ENCODE results near the gene LETM1. TPM values are rescaled to one million over a fixed set of nuclear protein-coding genes. Genes with fewer than 3 reads are reported as not detected.

Gene LETM1
- total and polyA plus RNA-seq, 2 of the 13 experiments (the other 11 are each of a cell fraction or from before 2014, with no cell fraction given): 9.7 to 41.6 TPM

DNA sequence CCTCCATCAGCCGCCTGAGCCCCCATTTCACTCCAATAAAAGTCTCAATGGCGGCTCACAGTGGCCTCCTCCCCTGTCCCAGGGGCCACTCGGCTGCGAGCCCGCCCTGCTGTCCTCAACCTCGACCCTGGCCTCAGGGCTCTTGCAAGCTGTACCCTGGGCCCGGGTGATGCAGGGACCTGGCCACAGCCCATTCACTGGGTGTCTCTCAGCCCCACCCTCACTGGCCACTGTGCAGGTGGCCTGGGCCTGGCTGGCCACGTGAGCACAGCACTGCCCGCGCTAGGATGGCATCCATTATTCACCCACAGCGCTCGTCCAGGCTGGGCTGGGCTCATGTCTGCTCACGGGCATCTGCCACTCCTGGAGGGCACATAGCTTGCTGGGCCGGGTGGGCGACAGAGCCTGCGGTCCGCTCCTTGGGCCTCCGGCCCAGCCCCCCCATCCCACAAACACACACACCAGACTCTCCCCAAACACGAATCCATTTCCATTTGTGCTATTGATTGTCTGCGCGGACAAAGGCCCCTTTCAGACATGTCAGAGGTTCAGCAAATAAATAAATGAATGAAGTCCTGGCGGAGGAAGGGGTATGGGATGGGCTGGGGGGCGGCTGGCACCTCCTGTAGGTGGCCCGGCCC is 79.3 kb downstream of the LETM1 start (continued):
- TF ChIP-seq, protein P1, sequence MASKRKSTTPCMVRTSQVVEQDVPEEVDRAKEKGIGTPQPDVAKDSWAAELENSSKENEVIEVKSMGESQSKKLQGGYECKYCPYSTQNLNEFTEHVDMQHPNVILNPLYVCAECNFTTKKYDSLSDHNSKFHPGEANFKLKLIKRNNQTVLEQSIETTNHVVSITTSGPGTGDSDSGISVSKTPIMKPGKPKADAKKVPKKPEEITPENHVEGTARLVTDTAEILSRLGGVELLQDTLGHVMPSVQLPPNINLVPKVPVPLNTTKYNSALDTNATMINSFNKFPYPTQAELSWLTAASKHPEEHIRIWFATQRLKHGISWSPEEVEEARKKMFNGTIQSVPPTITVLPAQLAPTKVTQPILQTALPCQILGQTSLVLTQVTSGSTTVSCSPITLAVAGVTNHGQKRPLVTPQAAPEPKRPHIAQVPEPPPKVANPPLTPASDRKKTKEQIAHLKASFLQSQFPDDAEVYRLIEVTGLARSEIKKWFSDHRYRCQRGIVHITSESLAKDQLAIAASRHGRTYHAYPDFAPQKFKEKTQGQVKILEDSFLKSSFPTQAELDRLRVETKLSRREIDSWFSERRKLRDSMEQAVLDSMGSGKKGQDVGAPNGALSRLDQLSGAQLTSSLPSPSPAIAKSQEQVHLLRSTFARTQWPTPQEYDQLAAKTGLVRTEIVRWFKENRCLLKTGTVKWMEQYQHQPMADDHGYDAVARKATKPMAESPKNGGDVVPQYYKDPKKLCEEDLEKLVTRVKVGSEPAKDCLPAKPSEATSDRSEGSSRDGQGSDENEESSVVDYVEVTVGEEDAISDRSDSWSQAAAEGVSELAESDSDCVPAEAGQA (IDR thresholded peaks at IDR 0.05; ENCODE audit: low read depth): 0 out of 2 replicates have a peak, but pooled peaks have one; percentile 14
- TF ChIP-seq, protein P1 (CRISPR knock-in tag; IDR thresholded peaks at IDR 0.05; ENCODE audit: borderline replicate concordance): no peak
- TF ChIP-seq, protein P2, sequence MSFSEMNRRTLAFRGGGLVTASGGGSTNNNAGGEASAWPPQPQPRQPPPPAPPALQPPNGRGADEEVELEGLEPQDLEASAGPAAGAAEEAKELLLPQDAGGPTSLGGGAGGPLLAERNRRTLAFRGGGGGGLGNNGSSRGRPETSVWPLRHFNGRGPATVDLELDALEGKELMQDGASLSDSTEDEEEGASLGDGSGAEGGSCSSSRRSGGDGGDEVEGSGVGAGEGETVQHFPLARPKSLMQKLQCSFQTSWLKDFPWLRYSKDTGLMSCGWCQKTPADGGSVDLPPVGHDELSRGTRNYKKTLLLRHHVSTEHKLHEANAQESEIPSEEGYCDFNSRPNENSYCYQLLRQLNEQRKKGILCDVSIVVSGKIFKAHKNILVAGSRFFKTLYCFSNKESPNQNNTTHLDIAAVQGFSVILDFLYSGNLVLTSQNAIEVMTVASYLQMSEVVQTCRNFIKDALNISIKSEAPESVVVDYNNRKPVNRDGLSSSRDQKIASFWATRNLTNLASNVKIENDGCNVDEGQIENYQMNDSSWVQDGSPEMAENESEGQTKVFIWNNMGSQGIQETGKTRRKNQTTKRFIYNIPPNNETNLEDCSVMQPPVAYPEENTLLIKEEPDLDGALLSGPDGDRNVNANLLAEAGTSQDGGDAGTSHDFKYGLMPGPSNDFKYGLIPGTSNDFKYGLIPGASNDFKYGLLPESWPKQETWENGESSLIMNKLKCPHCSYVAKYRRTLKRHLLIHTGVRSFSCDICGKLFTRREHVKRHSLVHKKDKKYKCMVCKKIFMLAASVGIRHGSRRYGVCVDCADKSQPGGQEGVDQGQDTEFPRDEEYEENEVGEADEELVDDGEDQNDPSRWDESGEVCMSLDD (CRISPR knock-in tag; IDR thresholded peaks at IDR 0.05; ENCODE audit: borderline replicate concordance): peak; percentile 75; the same call in 1 of the 2 replicates
- TF ChIP-seq ZSCAN9 (CRISPR knock-in tag; IDR thresholded peaks at IDR 0.05; ENCODE audit: borderline replicate concordance) (peak; percentile 59; the same call in 1 of the 2 replicates), ZNF616 (CRISPR knock-in tag; IDR thresholded peaks at IDR 0.05; ENCODE audit: low read depth) (peak; percentile 61; the same call in 1 of the 2 replicates), ZSCAN12 (CRISPR knock-in tag; IDR thresholded peaks at IDR 0.05) (no peak), ZNF232 (CRISPR knock-in tag; IDR thresholded peaks at IDR 0.05; ENCODE audit: borderline replicate concordance) (peak; percentile 21; the same call in 1 of the 2 replicates), MBD4 (IDR thresholded peaks at IDR 0.05; ENCODE audit: borderline replicate concordance, low read length) (no peak), KDM3A (CRISPR knock-in tag; IDR thresholded peaks at IDR 0.05; ENCODE audit: low read depth) (0 out of 2 replicates have a peak, but pooled peaks have one; percentile 42), NFIB (CRISPR knock-in tag; IDR thresholded peaks at IDR 0.05; ENCODE audit: borderline replicate concordance) (0 out of 2 replicates have a peak, but pooled peaks have one; percentile 17), SP140L (CRISPR knock-in tag; IDR thresholded peaks at IDR 0.05; ENCODE audit: borderline replicate concordance) (no peak)
- TF ChIP-seq, protein P3, sequence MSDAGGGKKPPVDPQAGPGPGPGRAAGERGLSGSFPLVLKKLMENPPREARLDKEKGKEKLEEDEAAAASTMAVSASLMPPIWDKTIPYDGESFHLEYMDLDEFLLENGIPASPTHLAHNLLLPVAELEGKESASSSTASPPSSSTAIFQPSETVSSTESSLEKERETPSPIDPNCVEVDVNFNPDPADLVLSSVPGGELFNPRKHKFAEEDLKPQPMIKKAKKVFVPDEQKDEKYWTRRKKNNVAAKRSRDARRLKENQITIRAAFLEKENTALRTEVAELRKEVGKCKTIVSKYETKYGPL (CRISPR knock-in tag; IDR thresholded peaks at IDR 0.05): 0 out of 2 replicates have a peak, but pooled peaks have one; percentile 43
- TF ChIP-seq, protein P4, sequence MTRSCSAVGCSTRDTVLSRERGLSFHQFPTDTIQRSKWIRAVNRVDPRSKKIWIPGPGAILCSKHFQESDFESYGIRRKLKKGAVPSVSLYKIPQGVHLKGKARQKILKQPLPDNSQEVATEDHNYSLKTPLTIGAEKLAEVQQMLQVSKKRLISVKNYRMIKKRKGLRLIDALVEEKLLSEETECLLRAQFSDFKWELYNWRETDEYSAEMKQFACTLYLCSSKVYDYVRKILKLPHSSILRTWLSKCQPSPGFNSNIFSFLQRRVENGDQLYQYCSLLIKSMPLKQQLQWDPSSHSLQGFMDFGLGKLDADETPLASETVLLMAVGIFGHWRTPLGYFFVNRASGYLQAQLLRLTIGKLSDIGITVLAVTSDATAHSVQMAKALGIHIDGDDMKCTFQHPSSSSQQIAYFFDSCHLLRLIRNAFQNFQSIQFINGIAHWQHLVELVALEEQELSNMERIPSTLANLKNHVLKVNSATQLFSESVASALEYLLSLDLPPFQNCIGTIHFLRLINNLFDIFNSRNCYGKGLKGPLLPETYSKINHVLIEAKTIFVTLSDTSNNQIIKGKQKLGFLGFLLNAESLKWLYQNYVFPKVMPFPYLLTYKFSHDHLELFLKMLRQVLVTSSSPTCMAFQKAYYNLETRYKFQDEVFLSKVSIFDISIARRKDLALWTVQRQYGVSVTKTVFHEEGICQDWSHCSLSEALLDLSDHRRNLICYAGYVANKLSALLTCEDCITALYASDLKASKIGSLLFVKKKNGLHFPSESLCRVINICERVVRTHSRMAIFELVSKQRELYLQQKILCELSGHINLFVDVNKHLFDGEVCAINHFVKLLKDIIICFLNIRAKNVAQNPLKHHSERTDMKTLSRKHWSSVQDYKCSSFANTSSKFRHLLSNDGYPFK (CRISPR knock-in tag; IDR thresholded peaks at IDR 0.05; ENCODE audit: borderline replicate concordance): peak; percentile 57; the same call in 1 of the 2 replicates
- TF ChIP-seq, protein P5, sequence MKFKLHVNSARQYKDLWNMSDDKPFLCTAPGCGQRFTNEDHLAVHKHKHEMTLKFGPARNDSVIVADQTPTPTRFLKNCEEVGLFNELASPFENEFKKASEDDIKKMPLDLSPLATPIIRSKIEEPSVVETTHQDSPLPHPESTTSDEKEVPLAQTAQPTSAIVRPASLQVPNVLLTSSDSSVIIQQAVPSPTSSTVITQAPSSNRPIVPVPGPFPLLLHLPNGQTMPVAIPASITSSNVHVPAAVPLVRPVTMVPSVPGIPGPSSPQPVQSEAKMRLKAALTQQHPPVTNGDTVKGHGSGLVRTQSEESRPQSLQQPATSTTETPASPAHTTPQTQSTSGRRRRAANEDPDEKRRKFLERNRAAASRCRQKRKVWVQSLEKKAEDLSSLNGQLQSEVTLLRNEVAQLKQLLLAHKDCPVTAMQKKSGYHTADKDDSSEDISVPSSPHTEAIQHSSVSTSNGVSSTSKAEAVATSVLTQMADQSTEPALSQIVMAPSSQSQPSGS (CRISPR knock-in tag; IDR thresholded peaks at IDR 0.05): 0 out of 2 replicates have a peak, but pooled peaks have one; percentile 38
